Epithelial cell of proximal tubule (primary cell): Measurements from ENCODE around the gene DBNL. TPM values are rescaled to one million over a fixed set of nuclear protein-coding genes. Genes with fewer than 3 reads are reported as not detected.

Source experiments
- DNase-seq: peaks from one replicate; pipeline ENCODE4 v3.0.0-alpha.2; 2011; ENCODE audit warnings: low read depth
- H3K4me3 ChIP-seq: 2 replicates; pipeline ENCODE4 v1.5.1; 2011; ENCODE audit warnings: low read depth, mild to moderate bottlenecking, low read length
- CTCF ChIP-seq: conservative IDR thresholded peaks from 2 replicates; pipeline ENCODE4 v1.5.1; 2012; ENCODE audit warnings: low read depth, mild to moderate bottlenecking, low read length
- total RNA-seq: library from RNA; depleted of rRNA; stranded (reverse); fragments of >200 nt; gene quantifications from 2 replicates; pipeline ENCODE4 v1.2.3, GENCODE V29; 2015

DBNL gene
- total RNA-seq, 1 donor from 2014 or later = 97.7 TPM

- H3K4me3 ChIP-seq = no peak overlapping the region
- no peak for TF ChIP-seq CTCF
- DNase-seq = no peak
Measured at GRCh38 chr7:44098092-44099068, 53.9 kb downstream of the DBNL start.

GRCh38 chr7:44099669-44100068 is 55.2 kb downstream of the DBNL start:
- no peak for TF ChIP-seq CTCF
- DNase-seq = no peak
- H3K4me3 ChIP-seq = no peak overlapping the region

- no peak overlapping the region for H3K4me3 ChIP-seq
- DNase-seq = no peak
- no peak for TF ChIP-seq CTCF
Measured at GRCh38 chr7:44100458-44101302, 56.2 kb downstream of the DBNL start.

- no peak for TF ChIP-seq CTCF
- no peak for DNase-seq
- H3K4me3 ChIP-seq = no peak overlapping the region
Measured at GRCh38 chr7:44101303-44101965, 56.9 kb downstream of the DBNL start.

GRCh38 chr7:44101966-44102845 is 57.7 kb downstream of the DBNL start:
- DNase-seq = no peak
- H3K4me3 ChIP-seq = no peak overlapping the region
- TF ChIP-seq CTCF = no peak
